Measurements from ENCODE around the gene ERP29. TPM values are rescaled to one million over a fixed set of nuclear protein-coding genes. Genes with fewer than 3 reads are reported as not detected.
"Not testable (repeated sequence)": the region's sequence is repeated elsewhere in the genome, so short reads cannot be mapped to it uniquely, and the experiment has no call there.

Gene ERP29
- 100 to 1,000 TPM; 113 to 117 TPM for total RNA-seq
- long read RNA-seq, transcript ERP29-201 (3 exons, 1,735 nt) = major isoform, 136 of 147 reads
- long read RNA-seq, partial matches to known transcripts = 7 of 147 reads
- long read RNA-seq, other reads (novel, unspliced or antisense) = 1 of 147 reads

GRCh38 chr12:112012775-112013600 is at the start of gene ERP29, which contains the start of gene TMEM116:
TSS of gene ERP29 (plus strand) at chr12:112013426. CDS start at chr12:112013466, 40 bp downstream.
TSS of gene TMEM116 (minus strand) at chr12:112013165. CDS start at chr12:112005270, 7,895 bp downstream.
- DNase-seq = peak; percentile 99 to 100
- ATAC-seq = peak; percentile 86
- intact Hi-C loops (cut with DNase I, micrococcal nuclease) = no loop called here

DNA sequence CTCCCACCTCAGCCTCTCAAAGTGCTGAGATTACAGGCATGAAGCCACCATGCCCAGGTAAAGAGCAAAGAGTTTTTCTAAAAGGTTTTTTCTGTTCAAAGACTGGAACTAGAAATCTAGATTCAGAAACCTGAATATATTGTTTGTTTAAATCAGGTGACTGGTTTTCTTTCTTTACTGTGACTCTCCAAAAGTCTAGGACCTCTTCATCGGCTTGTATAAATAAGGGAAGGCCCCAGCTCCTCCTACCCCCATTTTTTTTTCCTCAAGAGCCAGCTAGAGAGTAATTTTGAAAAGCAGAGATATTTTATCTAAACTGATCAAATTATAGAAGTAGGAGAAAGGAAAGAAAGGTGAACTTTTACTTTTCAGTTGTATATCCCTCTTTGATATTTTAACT is 48.3 kb upstream of the ERP29 start:
- DNase-seq (no peak), ATAC-seq (no peak)
- intact Hi-C loops (cut with DNase I, micrococcal nuclease) = no loop called here

DNA sequence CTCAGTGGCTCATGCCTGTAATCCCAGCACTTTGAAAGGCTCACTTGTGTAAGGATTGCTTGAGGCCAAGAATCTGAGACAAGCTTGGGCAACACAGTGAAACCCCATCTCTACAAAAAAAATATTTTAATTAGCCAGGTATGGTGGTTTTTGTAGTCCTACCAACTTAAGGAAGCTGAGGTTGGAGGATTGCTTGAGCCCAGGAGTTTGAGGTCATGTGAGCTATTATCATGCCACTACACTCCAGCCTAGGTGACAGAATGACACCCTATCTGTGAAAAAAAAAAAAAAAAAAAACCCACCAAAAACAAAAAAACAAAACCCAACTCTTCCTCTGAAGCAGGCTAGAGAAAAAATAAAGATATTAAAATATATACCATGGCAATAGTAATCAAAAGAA is 41.4 kb upstream of the ERP29 start:
- intact Hi-C loops (cut with DNase I, micrococcal nuclease) = no loop called here
- DNase-seq = no peak
- ATAC-seq = no peak

DNA sequence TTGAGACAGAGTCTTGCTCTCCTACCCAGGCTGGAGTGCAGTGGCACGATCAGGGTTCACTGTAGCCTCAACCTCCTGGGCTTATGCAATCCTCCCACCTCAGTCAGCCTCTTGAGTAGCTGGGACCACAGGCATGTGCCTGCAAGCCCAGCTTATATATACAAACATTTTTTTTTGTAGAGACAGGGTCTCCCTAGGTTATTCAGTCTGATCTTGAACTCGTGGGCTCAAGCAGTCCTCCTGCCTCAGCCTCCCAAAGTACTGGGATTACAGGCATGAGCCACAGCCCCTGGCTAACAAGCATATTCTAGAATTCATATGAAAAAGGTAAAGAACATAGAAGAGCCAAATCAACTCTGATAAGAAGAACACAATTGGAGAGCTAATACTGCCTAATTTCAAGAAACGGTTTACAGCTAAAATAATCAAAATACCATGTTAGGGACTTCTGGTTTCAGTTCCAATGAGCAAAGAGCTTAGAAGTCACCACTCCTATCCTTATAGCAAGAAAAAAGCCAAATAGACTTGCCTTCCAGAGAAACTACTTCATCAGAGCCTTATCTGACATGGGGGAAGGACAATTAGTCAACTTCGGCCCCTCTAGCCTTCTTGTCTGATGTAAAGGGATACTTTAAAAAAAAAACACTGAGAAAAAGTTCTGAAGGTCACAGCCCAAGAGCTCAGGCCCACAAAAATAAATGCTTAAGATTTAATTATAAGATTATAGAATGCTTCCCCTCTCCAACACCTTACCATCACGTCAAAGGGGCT is 37.9 kb upstream of the ERP29 start:
- DNase-seq = no peak
- intact Hi-C loops (cut with DNase I, micrococcal nuclease) = no loop called here
- ATAC-seq = no peak

DNA sequence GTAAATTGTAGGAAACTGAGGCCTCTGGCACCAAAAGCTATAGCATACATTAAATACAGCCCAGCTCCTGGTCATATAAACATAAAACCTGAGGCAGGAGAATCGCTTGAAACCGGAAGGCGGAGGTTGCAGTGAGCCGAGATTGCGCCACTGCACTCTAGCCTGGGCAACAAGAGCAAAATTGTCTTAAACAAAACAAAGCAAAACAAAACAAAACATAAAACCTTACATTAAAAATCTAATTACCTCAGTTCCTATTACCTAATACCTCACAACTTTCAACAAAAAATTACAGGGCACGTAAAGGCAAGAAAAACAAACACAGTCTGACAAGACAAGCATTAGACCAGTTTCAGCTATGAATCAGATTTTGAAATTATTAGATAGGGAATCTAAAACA is 36.9 kb upstream of the ERP29 start:
- intact Hi-C loops (cut with DNase I, micrococcal nuclease) = no loop called here
- no peak for ATAC-seq

GRCh38 chr12:111976860-111977259 is 36.4 kb upstream of the ERP29 start:
- no peak for ATAC-seq
- no peak for DNase-seq

More for the DNA sequence above, 36.9 kb upstream of the ERP29 start:
- no peak for DNase-seq

GRCh38 chr12:111978545-111978944 is 34.7 kb upstream of the ERP29 start:
- intact Hi-C loops (cut with DNase I, micrococcal nuclease) = no loop called here
- ATAC-seq = peak; percentile 15
- no peak for DNase-seq

More at GRCh38 chr12:111976860-111977259, 36.4 kb upstream of the ERP29 start:
- intact Hi-C loops (cut with DNase I, micrococcal nuclease) = no loop called here

DNA sequence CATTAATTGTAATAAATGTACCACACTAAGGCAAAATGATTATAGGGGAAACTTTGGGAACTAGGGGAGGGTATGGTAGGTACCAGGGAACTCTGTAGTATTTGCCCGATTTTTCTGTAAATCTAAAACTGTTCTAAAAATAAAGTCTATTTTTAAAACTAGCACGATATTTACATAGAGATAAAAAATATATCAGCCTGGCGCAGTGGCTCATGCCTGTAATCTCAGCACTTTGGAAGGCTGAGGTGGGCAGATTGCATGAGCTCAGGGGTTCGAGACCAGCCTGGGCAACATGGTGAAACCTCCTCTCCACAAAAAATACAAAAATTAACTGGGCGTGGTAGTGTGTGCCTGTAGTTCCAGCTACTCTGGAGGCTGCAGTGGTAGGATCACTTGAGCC is 32.6 kb upstream of the ERP29 start:
- no peak for ATAC-seq
- DNase-seq = no peak
- intact Hi-C loops (cut with DNase I, micrococcal nuclease) = no loop called here

- DNase-seq = no peak
- intact Hi-C loops (cut with DNase I, micrococcal nuclease) = no loop called here
- no peak for ATAC-seq
Measured at GRCh38 chr12:111981987-111982386, 31.2 kb upstream of the ERP29 start.

DNA sequence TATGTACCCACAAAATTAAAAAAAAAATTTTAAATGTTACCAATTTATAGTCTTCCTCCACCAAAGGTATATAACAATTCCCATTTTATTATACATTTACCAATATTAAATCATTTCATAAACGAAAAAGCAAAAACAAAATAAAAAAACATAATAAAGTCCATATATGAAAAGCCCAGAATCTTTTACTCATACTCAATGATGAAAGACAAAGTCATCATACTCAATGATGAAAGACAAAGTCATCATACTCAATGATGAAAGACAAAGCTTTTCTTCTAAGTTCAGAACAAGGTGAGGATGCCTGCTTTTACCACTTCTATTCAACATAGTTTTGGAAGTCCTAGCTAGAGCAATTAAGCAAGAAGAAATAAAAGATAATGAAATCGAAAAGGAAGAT is 28.4 kb upstream of the ERP29 start:
- no peak for ATAC-seq
- intact Hi-C loops (cut with DNase I, micrococcal nuclease) = no loop called here
- no peak for DNase-seq

- ATAC-seq (no peak), DNase-seq (no peak)
- intact Hi-C loops (cut with DNase I, micrococcal nuclease) = no loop called here
Measured at GRCh38 chr12:111991535-111991934, 21.7 kb upstream of the ERP29 start.

GRCh38 chr12:111991946-111992345 is 21.3 kb upstream of the ERP29 start:
- ATAC-seq (no peak), DNase-seq (no peak)
- intact Hi-C loops (cut with DNase I, micrococcal nuclease) = no loop called here

- intact Hi-C loops (cut with DNase I, micrococcal nuclease) = no loop called here
Measured at GRCh38 chr12:111992464-111992863, 20.8 kb upstream of the ERP29 start.

DNA sequence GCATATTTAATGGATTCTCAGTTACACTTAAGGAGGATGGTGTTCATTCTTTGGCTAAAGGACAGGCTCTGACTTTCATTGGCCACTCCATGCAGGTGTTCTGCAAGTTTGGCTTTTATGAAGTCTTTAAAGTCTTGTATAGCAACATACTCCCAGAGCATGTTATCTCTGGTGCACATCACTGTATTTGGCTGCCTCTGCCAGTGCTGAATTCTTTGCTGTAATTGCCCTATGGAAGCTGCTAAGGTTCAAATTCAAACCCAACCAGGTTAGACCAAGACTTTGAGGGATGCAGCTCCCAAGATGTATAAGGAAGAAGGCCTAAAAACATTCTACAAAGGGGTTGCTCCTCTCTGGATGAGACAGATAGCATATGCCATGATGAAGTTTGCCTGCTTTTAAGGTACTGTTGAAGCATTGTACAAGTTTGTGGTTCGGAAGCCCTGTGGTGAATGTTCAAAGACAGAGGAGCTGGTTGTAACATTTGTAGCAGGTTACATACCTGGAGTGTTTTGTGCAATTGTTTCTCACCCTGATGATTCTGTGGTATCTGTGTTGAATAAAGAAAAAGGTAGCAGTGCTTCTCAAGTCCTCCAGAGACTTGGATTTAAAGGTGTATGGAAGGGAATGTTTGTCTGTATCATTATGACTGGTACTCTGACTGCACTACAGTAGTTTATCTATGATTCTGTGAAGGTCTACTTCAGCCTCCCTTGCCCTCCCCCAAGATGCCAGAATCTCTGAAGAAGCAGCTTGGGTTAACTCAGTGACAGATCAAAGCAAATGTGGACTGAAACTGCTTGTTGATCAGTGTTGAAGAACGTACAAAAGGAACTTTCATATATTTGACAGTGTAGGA is 19.7 kb upstream of the ERP29 start:
- intact Hi-C loops (cut with DNase I, micrococcal nuclease) = no loop called here
- ATAC-seq (no peak), DNase-seq (no peak)

More at GRCh38 chr12:111992464-111992863, 20.8 kb upstream of the ERP29 start:
- DNase-seq (no peak), ATAC-seq (no peak)

- intact Hi-C loops (cut with DNase I, micrococcal nuclease); ATAC-seq: not testable (repeated sequence)
Measured at GRCh38 chr12:111994211-111995111, 18.8 kb upstream of the ERP29 start.

DNA sequence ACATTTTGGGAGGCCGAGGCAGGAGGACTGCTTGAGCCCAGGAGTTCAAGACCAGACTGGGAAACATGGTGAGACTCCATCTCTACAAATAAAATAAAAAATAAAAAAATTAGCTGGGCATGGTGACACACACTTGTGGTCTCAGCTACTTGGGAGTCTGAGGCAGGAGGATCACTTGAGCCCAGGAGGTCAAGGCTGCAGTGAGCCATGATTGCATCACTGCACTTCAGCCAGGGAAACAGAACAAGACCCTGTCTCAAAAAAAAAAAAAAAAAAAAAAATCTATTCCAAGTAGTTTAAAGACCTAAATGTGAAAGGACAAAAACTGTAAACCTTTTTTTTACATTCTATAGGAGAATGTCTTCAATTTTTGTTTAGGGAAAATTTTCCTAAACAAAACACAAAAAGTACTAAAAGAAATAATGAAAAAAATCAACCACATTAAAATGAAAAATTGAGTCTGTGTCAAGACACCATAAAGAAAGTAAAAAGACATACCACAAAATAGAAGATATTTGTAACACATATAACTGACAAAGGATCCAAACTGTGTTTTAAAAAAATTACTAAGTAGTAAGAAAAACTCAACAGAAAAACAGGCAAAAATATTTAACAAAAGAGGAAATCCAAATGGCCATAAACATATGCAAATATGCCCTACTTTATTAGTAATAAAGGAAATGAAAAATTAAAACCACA is 17.3 kb upstream of the ERP29 start:
- intact Hi-C loops (cut with DNase I, micrococcal nuclease) = no loop called here
- DNase-seq (no peak), ATAC-seq (no peak)

More at GRCh38 chr12:111994211-111995111, 18.8 kb upstream of the ERP29 start:
- peak in 1 of 2 donors; percentile 21 for DNase-seq

DNA sequence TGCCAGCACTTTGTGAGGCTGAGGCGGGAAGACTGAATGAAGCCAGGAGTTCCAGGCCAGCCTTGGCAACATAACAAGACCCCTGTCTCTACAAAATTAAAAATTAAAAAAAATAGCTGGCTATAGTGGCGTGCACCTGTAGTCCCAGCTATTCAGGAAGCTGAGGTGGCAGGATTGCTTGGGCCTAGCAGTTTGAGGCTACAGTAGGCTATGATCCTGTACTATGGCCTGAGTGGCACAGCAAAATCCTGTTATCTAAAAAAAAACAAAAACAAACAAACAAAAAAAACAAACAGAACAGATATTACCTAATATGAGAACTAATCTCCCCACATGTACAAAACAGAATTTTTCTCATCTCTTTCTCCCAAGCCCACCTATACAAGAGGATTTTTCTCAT is 15.9 kb upstream of the ERP29 start:
- intact Hi-C loops (cut with DNase I, micrococcal nuclease) = no loop called here
- no peak for DNase-seq
- no peak for ATAC-seq

Data from left colon (tissue), 2 donors.